ENCODE data around the gene MCM9.

The MCM9 gene
- long read RNA-seq, transcript MCM9-201 (7 exons, 2,442 nt): major isoform, 12 of 33 reads
- long read RNA-seq, partial matches to known transcripts: 6 of 33 reads
- long read RNA-seq, other reads (novel, unspliced or antisense): 14 of 33 reads

DNA sequence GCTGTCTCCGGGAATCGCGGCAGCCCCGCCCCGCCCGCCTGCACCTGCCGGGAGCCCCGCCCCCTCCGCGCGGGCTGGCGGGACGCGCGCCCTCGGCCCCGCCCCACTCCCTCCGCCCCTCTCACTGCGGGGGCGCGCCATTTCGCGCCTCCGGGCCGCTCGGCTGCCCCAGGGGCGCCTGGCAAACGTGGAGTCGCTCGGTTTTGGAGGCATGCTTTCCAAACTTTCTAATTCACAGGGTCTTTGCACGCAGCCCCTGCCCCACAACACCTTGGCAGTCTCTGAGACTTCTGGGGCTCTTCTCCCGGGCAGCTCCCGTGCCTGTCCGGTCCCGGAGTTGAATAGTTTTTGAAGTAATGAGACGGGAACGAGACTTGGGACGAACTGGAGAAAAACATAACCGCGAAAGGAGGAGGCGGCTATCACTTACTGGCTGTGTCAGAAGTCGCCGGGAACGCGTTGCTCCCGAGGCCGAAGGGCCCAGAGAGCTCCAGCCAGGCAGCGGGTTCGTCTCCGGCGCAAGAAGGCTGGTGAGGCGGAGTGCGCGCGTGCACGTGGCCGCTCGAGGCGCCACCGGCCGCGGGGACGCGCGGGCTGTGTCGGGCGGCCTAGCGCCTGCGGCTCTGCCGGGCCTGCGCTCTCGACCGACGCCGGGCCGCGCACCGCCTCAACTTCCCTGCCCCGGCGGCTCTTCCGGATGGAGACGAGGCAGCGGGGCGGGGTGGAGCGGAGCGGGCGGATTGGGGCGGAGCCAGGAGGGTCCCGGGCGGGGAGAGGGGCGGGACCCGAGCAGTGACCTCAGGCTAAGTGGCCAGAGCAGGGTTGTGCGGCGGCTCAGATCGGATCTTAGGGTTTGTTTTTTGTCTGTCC lies at the start of gene MCM9:
Gene MCM9, minus strand, starts transcription at position 699 of the 870 bp plus-strand sequence. CDS start 3,436 bp downstream, outside the sequence.
- Histone ChIP-seq H3K27ac (replicated peaks) (peak within 1 kb of the TSS; percentile 97), H3K27me3 (ENCODE audit: insufficient read depth, poor library complexity, severe bottlenecking) (no peaks in the 10 kb centered on the region), H3K4me3 (replicated peaks; ENCODE audit: insufficient read depth, low read length) (peak within 1 kb of the TSS; percentile 59)
- peak; percentile 62 to 88 for DNase-seq (ENCODE audit: low read depth in 1 of 2, low spot score in 1 of 2)
- TF ChIP-seq SPI1 (IDR thresholded peaks at IDR 0.05; ENCODE audit: borderline replicate concordance, low read depth) (no peak; the same call in 1 of the 2 replicates), GABPA (IDR thresholded peaks at IDR 0.05; ENCODE audit: low read depth) (peak; percentile 24; the same call in 1 of the 2 replicates), POLR2AphosphoS5 (IDR thresholded peaks at IDR 0.05; ENCODE audit: low read depth) (peak; percentile 73)

DNA sequence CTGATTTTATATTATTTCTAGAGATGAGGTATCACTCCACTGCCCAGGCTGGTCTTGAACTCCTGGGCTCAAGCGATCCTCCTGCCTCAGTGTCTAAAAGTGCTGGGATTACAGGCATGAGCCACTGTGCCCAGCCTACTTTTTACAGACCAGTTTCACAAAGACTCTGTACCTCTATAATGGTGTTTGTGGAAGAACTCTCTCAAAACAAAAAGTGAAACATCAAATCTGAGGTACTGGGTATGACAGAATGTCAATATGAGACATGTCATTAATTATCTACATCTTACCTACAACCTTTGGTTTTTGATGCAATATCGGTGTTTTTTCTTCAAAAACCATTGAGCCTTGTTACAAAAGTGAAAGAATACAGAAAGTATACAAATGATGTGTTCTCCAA lies 49.4 kb upstream of the MCM9 start:
- Histone ChIP-seq H3K27me3 (ENCODE audit: insufficient read depth, poor library complexity, severe bottlenecking) (no peaks in the 10 kb centered on the region), H3K4me3 (replicated peaks; ENCODE audit: insufficient read depth, low read length) (no peak overlapping the region), H3K27ac (replicated peaks) (no peak overlapping the region)
- no peak for TF ChIP-seq GABPA (IDR thresholded peaks at IDR 0.05; ENCODE audit: low read depth)
- TF ChIP-seq SPI1 (IDR thresholded peaks at IDR 0.05; ENCODE audit: borderline replicate concordance, low read depth): no peak
- TF ChIP-seq, protein P1, sequence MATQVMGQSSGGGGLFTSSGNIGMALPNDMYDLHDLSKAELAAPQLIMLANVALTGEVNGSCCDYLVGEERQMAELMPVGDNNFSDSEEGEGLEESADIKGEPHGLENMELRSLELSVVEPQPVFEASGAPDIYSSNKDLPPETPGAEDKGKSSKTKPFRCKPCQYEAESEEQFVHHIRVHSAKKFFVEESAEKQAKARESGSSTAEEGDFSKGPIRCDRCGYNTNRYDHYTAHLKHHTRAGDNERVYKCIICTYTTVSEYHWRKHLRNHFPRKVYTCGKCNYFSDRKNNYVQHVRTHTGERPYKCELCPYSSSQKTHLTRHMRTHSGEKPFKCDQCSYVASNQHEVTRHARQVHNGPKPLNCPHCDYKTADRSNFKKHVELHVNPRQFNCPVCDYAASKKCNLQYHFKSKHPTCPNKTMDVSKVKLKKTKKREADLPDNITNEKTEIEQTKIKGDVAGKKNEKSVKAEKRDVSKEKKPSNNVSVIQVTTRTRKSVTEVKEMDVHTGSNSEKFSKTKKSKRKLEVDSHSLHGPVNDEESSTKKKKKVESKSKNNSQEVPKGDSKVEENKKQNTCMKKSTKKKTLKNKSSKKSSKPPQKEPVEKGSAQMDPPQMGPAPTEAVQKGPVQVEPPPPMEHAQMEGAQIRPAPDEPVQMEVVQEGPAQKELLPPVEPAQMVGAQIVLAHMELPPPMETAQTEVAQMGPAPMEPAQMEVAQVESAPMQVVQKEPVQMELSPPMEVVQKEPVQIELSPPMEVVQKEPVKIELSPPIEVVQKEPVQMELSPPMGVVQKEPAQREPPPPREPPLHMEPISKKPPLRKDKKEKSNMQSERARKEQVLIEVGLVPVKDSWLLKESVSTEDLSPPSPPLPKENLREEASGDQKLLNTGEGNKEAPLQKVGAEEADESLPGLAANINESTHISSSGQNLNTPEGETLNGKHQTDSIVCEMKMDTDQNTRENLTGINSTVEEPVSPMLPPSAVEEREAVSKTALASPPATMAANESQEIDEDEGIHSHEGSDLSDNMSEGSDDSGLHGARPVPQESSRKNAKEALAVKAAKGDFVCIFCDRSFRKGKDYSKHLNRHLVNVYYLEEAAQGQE (IDR thresholded peaks at IDR 0.05; ENCODE audit: insufficient replicate concordance, low read depth): no peak
- TF ChIP-seq, protein P2, sequence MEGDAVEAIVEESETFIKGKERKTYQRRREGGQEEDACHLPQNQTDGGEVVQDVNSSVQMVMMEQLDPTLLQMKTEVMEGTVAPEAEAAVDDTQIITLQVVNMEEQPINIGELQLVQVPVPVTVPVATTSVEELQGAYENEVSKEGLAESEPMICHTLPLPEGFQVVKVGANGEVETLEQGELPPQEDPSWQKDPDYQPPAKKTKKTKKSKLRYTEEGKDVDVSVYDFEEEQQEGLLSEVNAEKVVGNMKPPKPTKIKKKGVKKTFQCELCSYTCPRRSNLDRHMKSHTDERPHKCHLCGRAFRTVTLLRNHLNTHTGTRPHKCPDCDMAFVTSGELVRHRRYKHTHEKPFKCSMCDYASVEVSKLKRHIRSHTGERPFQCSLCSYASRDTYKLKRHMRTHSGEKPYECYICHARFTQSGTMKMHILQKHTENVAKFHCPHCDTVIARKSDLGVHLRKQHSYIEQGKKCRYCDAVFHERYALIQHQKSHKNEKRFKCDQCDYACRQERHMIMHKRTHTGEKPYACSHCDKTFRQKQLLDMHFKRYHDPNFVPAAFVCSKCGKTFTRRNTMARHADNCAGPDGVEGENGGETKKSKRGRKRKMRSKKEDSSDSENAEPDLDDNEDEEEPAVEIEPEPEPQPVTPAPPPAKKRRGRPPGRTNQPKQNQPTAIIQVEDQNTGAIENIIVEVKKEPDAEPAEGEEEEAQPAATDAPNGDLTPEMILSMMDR (IDR thresholded peaks at IDR 0.05; ENCODE audit: insufficient read depth, low read length): no peak
- TF ChIP-seq POLR2AphosphoS5 (IDR thresholded peaks at IDR 0.05; ENCODE audit: low read depth): no peak
- no peak for DNase-seq (ENCODE audit: low read depth in 1 of 2, low spot score in 1 of 2)

DNA sequence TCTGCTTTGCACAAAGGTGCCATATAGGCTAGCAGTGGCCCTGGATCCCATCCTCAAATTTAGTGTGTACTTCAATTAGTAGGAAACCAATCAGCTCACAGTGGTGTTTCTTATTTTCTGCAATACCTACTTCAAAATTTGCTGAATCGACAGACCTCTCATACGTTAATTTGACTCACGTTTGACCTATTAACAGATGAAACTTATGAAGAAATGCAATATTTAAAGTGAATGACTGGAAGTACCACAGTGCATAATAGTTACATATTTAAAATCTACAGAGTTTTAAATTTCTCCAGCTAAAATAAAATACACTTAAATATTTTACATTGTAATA lies 47.6 kb upstream of the MCM9 start:
- TF ChIP-seq, protein P2 (IDR thresholded peaks at IDR 0.05; ENCODE audit: insufficient read depth, low read length): no peak
- TF ChIP-seq, protein P1 (IDR thresholded peaks at IDR 0.05; ENCODE audit: insufficient replicate concordance, low read depth): no peak
- no peak for TF ChIP-seq SPI1 (IDR thresholded peaks at IDR 0.05; ENCODE audit: borderline replicate concordance, low read depth)
- Histone ChIP-seq H3K4me3 (replicated peaks; ENCODE audit: insufficient read depth, low read length) (no peak overlapping the region), H3K27ac (replicated peaks) (no peak overlapping the region), H3K27me3 (ENCODE audit: insufficient read depth, poor library complexity, severe bottlenecking) (no peaks in the 10 kb centered on the region)
- DNase-seq (ENCODE audit: low read depth in 1 of 2, low spot score in 1 of 2): no peak

DNA sequence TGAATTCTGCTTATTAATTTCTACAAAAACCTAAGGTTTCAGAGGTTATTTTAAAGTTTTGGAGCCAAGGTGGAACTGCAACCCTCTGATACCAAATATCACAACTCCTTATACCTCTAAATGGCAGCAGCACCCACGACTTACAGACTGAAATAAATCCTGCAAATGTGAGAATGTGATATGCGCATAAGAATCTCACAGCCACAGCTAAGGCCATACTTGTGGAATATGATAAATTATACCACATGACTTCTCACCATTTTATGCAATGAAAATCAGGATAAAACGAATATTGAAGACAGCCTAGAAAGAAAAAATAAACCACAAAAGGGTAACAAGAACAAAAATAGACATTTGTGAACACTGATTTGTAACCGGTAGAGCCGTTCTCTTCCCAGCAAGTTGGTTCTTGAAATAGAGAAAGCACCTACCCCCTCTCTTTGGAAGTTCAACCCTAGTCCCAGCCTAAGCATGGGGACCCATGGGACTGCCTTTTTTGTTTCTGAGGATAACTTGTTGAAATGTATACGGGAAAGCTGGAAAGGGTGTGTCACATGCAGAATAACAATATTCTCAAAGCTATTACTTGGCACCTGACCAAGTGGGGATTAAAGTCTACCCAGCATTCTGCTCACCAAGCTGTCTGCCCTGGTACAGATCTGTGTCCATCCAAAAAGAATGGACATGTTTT lies 47.1 kb upstream of the MCM9 start:
- TF ChIP-seq, protein P1 (IDR thresholded peaks at IDR 0.05; ENCODE audit: insufficient replicate concordance, low read depth): no peak
- TF ChIP-seq POLR2AphosphoS5 (IDR thresholded peaks at IDR 0.05; ENCODE audit: low read depth) (no peak), SPI1 (IDR thresholded peaks at IDR 0.05; ENCODE audit: borderline replicate concordance, low read depth) (no peak), GABPA (IDR thresholded peaks at IDR 0.05; ENCODE audit: low read depth) (no peak)
- TF ChIP-seq, protein P2 (IDR thresholded peaks at IDR 0.05; ENCODE audit: insufficient read depth, low read length): no peak
- no peaks in the 10 kb centered on the region for H3K27me3 ChIP-seq (ENCODE audit: insufficient read depth, poor library complexity, severe bottlenecking)
- no peak overlapping the region for H3K27ac ChIP-seq (replicated peaks)
- no peak for DNase-seq (ENCODE audit: low read depth in 1 of 2, low spot score in 1 of 2)
- H3K4me3 ChIP-seq (replicated peaks; ENCODE audit: insufficient read depth, low read length): no peak overlapping the region
